Measurements from ENCODE around the gene ZNF518A. TPM values are rescaled to one million over a fixed set of nuclear protein-coding genes. Genes with fewer than 3 reads are reported as not detected.

ZNF518A gene
- total and polyA plus RNA-seq, 11 donors: 3.0 to 17.9 (median 10.8) TPM

DNA sequence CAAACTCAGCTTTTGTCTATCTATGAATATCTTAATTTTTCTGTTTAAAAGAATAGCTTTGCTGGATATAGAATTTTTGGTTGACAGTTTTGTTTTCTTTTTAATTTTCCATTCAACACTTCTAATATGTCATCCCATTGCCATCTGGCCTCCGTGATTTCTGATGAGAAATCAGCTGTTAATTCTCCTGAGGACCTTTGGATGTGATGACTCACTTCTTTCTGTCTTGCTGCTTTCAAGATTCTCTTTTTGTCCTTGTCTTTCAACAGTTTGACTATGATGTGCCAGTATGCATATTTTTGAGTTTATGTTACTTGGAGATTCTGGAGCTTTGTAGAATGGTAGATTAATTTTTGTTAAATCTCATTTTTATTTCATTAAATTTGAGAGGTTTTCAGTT, 38.4 kb downstream of the ZNF518A start:
- TF ChIP-seq, protein P1, sequence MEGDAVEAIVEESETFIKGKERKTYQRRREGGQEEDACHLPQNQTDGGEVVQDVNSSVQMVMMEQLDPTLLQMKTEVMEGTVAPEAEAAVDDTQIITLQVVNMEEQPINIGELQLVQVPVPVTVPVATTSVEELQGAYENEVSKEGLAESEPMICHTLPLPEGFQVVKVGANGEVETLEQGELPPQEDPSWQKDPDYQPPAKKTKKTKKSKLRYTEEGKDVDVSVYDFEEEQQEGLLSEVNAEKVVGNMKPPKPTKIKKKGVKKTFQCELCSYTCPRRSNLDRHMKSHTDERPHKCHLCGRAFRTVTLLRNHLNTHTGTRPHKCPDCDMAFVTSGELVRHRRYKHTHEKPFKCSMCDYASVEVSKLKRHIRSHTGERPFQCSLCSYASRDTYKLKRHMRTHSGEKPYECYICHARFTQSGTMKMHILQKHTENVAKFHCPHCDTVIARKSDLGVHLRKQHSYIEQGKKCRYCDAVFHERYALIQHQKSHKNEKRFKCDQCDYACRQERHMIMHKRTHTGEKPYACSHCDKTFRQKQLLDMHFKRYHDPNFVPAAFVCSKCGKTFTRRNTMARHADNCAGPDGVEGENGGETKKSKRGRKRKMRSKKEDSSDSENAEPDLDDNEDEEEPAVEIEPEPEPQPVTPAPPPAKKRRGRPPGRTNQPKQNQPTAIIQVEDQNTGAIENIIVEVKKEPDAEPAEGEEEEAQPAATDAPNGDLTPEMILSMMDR (IDR thresholded peaks at IDR 0.05): no peak
- TF ChIP-seq POLR2A (IDR thresholded peaks at IDR 0.05): no peak
- no peaks in the 10 kb centered on the region for H3K36me3 ChIP-seq
- H3K27me3 ChIP-seq: no peaks in the 10 kb centered on the region
- peaks cover 0 to 75% (median 31%) of the 10 kb centered on the region in 12 donors for H3K9me3 ChIP-seq
- WGBS, 4 donors: 70 to 79% (median 74%) methylated on average over 1 of the region's 1 CpG
- no peak for DNase-seq
- no peak overlapping the region for H3K27ac ChIP-seq
- H3K4me1 ChIP-seq: no peaks in the 10 kb centered on the region
- H3K4me3 ChIP-seq: no peak overlapping the region
- intact Hi-C loops (cut with DNase I): no loop called here
- no peak for ATAC-seq

DNA sequence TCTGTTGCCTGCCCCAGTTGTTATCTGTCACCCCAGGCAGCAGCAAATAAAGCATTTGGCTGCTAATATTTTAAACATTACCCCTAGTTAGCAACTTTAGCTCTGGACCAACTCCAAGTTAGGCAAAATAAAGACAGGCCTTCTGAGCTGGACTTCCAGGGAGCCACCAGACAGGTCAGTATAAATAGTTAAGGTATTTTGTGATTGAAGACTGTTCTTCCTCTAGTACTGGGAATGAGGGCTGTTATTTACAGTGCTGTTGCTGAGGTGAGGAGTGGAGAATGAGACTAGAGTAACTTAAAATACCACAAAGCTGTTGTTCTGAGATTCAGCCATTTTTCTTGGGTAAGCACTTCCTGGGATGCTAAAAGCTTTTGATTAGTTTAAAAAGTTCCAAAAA, 40.1 kb downstream of the ZNF518A start:
- Histone ChIP-seq H3K36me3 (no peaks in the 10 kb centered on the region), H3K9me3 (peaks cover 0 to 82% (median 33%) of the 10 kb centered on the region in 12 donors), H3K27ac (no peak overlapping the region), H3K4me3 (no peak overlapping the region), H3K27me3 (no peaks in the 10 kb centered on the region), H3K4me1 (no peaks in the 10 kb centered on the region)
- no peak for DNase-seq
- no peak for ATAC-seq
- TF ChIP-seq POLR2A (IDR thresholded peaks at IDR 0.05): no peak
- TF ChIP-seq, protein P1 (IDR thresholded peaks at IDR 0.05): no peak
- intact Hi-C loops (cut with DNase I): no loop called here

DNA sequence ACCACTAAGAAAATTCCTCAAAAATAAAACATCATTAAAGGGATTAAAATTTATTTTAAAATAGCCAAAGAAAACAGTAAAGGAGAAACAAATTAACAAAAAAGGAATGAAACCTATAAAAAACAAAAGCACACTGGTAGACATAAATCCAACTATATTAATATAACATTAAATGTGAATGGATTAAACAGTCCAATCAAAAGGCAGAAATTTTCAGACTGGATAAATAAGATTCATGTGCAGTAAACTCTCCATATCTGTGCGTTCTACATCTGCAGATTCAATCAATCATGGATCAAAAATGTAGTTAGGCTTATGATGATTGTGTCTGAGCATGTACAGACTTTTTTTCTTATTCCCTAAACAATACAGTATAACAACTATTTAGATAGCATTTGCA, 42.6 kb downstream of the ZNF518A start:
- H3K27me3 ChIP-seq: no peaks in the 10 kb centered on the region
- no peaks in the 10 kb centered on the region for H3K4me1 ChIP-seq
- H3K4me3 ChIP-seq: no peak overlapping the region
- ATAC-seq (no peak), DNase-seq (no peak)
- H3K27ac ChIP-seq: no peak overlapping the region
- TF ChIP-seq, protein P1 (IDR thresholded peaks at IDR 0.05): no peak
- TF ChIP-seq POLR2A (IDR thresholded peaks at IDR 0.05): no peak
- 79 to 97% (median 95%) methylated on average over 1 of the region's 1 CpG for WGBS, 4 donors
- H3K9me3 ChIP-seq: peaks cover 0 to 79% (median 39%) of the 10 kb centered on the region in 12 donors
- H3K36me3 ChIP-seq: no peaks in the 10 kb centered on the region
- intact Hi-C loops (cut with DNase I): no loop called here

DNA sequence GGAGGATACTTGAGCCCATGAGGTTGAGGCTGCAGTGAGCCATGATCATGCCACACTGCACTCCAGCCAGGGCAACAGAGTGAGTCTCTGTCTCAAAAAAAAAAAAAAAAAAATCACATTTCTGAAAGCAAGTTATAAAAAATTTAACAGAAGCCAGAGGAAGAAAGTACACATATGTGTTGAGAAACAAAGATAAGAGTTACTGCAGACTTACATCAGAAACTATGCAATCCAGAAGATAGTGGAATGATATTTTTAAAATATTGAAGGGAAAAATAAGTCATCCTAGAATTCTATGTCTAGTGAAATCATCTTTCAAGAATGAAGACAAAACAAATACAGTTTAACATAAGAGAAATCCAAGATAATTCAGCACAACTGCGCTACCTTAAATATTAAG, 46.9 kb downstream of the ZNF518A start:
- DNase-seq: no peak
- TF ChIP-seq POLR2A (IDR thresholded peaks at IDR 0.05): no peak
- TF ChIP-seq, protein P1 (IDR thresholded peaks at IDR 0.05): no peak
- Histone ChIP-seq H3K27ac (no peak overlapping the region), H3K4me3 (no peak overlapping the region), H3K4me1 (no peaks in the 10 kb centered on the region), H3K36me3 (no peaks in the 10 kb centered on the region), H3K27me3 (no peaks in the 10 kb centered on the region), H3K9me3 (peaks cover 0 to 59% (median 26%) of the 10 kb centered on the region in 12 donors)
- ATAC-seq: no peak
- WGBS, 4 donors: 95 to 98% (median 97%) methylated on average over 1 of the region's 1 CpG
- intact Hi-C loops (cut with DNase I): no loop called here
